NCI-H1092 treated with DMSO at 0.1 percent for 48 hours (cell line): Measurements from ENCODE around the gene RPL21.
"Not testable (repeated sequence)": the region's sequence is repeated elsewhere in the genome, so short reads cannot be mapped to it uniquely, and the experiment has no call there.

ENCODE experiments used
- DNase-seq: peaks from one replicate; lab custom pipeline; 2025; lab: John Stamatoyannopoulos, UW

The RPL21 gene

GRCh38 chr13:27251166-27252091 lies at the start of gene RPL21:
TSS of gene RPL21 (plus strand) at chr13:27251558. CDS start at chr13:27253777, 2,219 bp downstream.
- DNase-seq, result peak; percentile 93

GRCh38 chr13:27201661-27202060 lies 49.7 kb upstream of the RPL21 start:
- no peak for DNase-seq

GRCh38 chr13:27203186-27203585 lies 48.2 kb upstream of the RPL21 start:
- DNase-seq, result no peak

GRCh38 chr13:27203854-27204253 lies 47.5 kb upstream of the RPL21 start:
- no peak for DNase-seq

GRCh38 chr13:27208514-27208913 lies 42.8 kb upstream of the RPL21 start:
- DNase-seq, result no peak

- DNase-seq, result no peak
These were observed 40.1 kb upstream of the RPL21 start for GRCh38 chr13:27211271-27211670.

- no peak for DNase-seq
These were observed 39.5 kb upstream of the RPL21 start for GRCh38 chr13:27211771-27212364.

- not testable (repeated sequence) for DNase-seq
These were observed 38.0 kb upstream of the RPL21 start for GRCh38 chr13:27213386-27213785.

GRCh38 chr13:27217791-27218190 lies 33.6 kb upstream of the RPL21 start:
- DNase-seq, result not testable (repeated sequence)

GRCh38 chr13:27218861-27219260 lies 32.5 kb upstream of the RPL21 start:
- DNase-seq, result not testable (repeated sequence)

GRCh38 chr13:27219611-27220010 lies 31.7 kb upstream of the RPL21 start:
- DNase-seq, result no peak

GRCh38 chr13:27222100-27222499 lies 29.3 kb upstream of the RPL21 start:
- not testable (repeated sequence) for DNase-seq

GRCh38 chr13:27226991-27227390 lies 24.4 kb upstream of the RPL21 start:
- DNase-seq, result no peak

GRCh38 chr13:27228131-27228530 lies 23.2 kb upstream of the RPL21 start:
- DNase-seq, result no peak

GRCh38 chr13:27229642-27230041 lies 21.7 kb upstream of the RPL21 start:
- no peak for DNase-seq

GRCh38 chr13:27233964-27234363 lies 17.4 kb upstream of the RPL21 start:
- DNase-seq, result no peak

- DNase-seq, result no peak
These were observed 14.9 kb upstream of the RPL21 start for GRCh38 chr13:27236478-27236877.

GRCh38 chr13:27242702-27243101 lies 8.7 kb upstream of the RPL21 start:
- DNase-seq, result no peak

GRCh38 chr13:27245610-27246009 lies 5.7 kb upstream of the RPL21 start:
- DNase-seq, result no peak

- DNase-seq, result no peak
These were observed 559 bp upstream of the RPL21 start for GRCh38 chr13:27250833-27251165.

GRCh38 chr13:27252467-27252866 lies 1.1 kb downstream of the RPL21 start:
- DNase-seq, result no peak

- no peak for DNase-seq
These were observed 5.8 kb downstream of the RPL21 start for GRCh38 chr13:27257233-27257568.

GRCh38 chr13:27257648-27258253 lies 6.4 kb downstream of the RPL21 start:
- DNase-seq, result no peak
